ENCODE results near the gene PTBP1. TPM values are rescaled to one million over a fixed set of nuclear protein-coding genes. Genes with fewer than 3 reads are reported as not detected.

The PTBP1 gene
- polyA plus RNA-seq, 1 donor from 2014 or later, result 163 TPM

GRCh38 chr19:807627-808422 lies 10.6 kb downstream of the PTBP1 start:
- H3K27ac Mint-ChIP-seq, result peak overlapping the region in 2 of 3 donors; percentile 71 to 96
- no peaks in the 10 kb centered on the region for H3K9me3 Mint-ChIP-seq
- peaks cover 0 to 8% (median 5%) of the 10 kb centered on the region in 3 donors for H3K4me1 Mint-ChIP-seq

GRCh38 chr19:808423-808775 lies 11.1 kb downstream of the PTBP1 start:
- no peaks in the 10 kb centered on the region for H3K9me3 Mint-ChIP-seq
- H3K4me3 Mint-ChIP-seq, result no peak overlapping the region
- H3K36me3 Mint-ChIP-seq, result peaks cover 12% of the 10 kb centered on the region
- H3K27ac Mint-ChIP-seq, result peak overlapping the region in 1 of 3 donors; percentile 42
- H3K4me1 Mint-ChIP-seq, result peaks cover 0 to 5% (median 5%) of the 10 kb centered on the region in 3 donors
- no peaks in the 10 kb centered on the region for H3K27me3 Mint-ChIP-seq

More at GRCh38 chr19:807627-808422, 10.6 kb downstream of the PTBP1 start:
- Mint-ChIP-seq H3K4me3 (peak overlapping the region in 1 of 4 donors; percentile 72), H3K36me3 (peaks cover 12% of the 10 kb centered on the region), H3K27me3 (no peaks in the 10 kb centered on the region)

- peak overlapping the region in 1 of 4 donors; percentile 55 for H3K4me3 Mint-ChIP-seq
- peaks cover 0 to 5% (median 3%) of the 10 kb centered on the region in 3 donors for H3K4me1 Mint-ChIP-seq
- H3K36me3 Mint-ChIP-seq, result peaks cover 15% of the 10 kb centered on the region
- H3K27me3 Mint-ChIP-seq, result no peaks in the 10 kb centered on the region
- H3K27ac Mint-ChIP-seq, result peak overlapping the region in 1 of 3 donors; percentile 53
- H3K9me3 Mint-ChIP-seq, result no peaks in the 10 kb centered on the region
Measured at GRCh38 chr19:810077-810855, 13.0 kb downstream of the PTBP1 start.

- Mint-ChIP-seq H3K36me3 (peaks cover 15% of the 10 kb centered on the region), H3K27ac (peak overlapping the region in 1 of 3 donors; percentile 76), H3K4me1 (peaks cover 0 to 5% (median 3%) of the 10 kb centered on the region in 3 donors), H3K9me3 (no peaks in the 10 kb centered on the region), H3K4me3 (no peak overlapping the region), H3K27me3 (no peaks in the 10 kb centered on the region)
Measured at GRCh38 chr19:810883-811489, 13.7 kb downstream of the PTBP1 start.

GRCh38 chr19:811506-812048 lies 14.3 kb downstream of the PTBP1 start:
- H3K4me1 Mint-ChIP-seq, result peaks cover 0 to 5% (median 3%) of the 10 kb centered on the region in 3 donors
- peak overlapping the region in 1 of 4 donors; percentile 32 for H3K4me3 Mint-ChIP-seq
- H3K36me3 Mint-ChIP-seq, result peaks cover 15% of the 10 kb centered on the region
- no peaks in the 10 kb centered on the region for H3K27me3 Mint-ChIP-seq
- no peaks in the 10 kb centered on the region for H3K9me3 Mint-ChIP-seq
- H3K27ac Mint-ChIP-seq, result peak overlapping the region; percentile 46 to 76 (median 59)

GRCh38 chr19:812049-812746 lies 14.9 kb downstream of the PTBP1 start:
- Mint-ChIP-seq H3K27me3 (no peaks in the 10 kb centered on the region), H3K4me1 (peaks cover 0 to 5% (median 3%) of the 10 kb centered on the region in 3 donors), H3K36me3 (peaks cover 14% of the 10 kb centered on the region), H3K4me3 (peak overlapping the region in 1 of 4 donors; percentile 32), H3K27ac (peak overlapping the region in 2 of 3 donors; percentile 59 to 76), H3K9me3 (no peaks in the 10 kb centered on the region)

- H3K36me3 Mint-ChIP-seq, result peaks cover 8% of the 10 kb centered on the region
- no peaks in the 10 kb centered on the region for H3K27me3 Mint-ChIP-seq
- peaks cover 0 to 1% (median under 1%) of the 10 kb centered on the region in 3 donors for H3K4me1 Mint-ChIP-seq
- H3K4me3 Mint-ChIP-seq, result no peak overlapping the region
- no peaks in the 10 kb centered on the region for H3K9me3 Mint-ChIP-seq
- no peak overlapping the region for H3K27ac Mint-ChIP-seq
Measured at GRCh38 chr19:812747-813218, 15.5 kb downstream of the PTBP1 start.

GRCh38 chr19:813219-814151 lies 16.2 kb downstream of the PTBP1 start:
- Mint-ChIP-seq H3K27ac (no peak overlapping the region), H3K9me3 (no peaks in the 10 kb centered on the region), H3K36me3 (peaks cover 7% of the 10 kb centered on the region), H3K4me1 (no peaks in the 10 kb centered on the region), H3K27me3 (no peaks in the 10 kb centered on the region), H3K4me3 (peak overlapping the region in 1 of 4 donors; percentile 65)

- Mint-ChIP-seq H3K36me3 (peaks cover 7% of the 10 kb centered on the region), H3K27me3 (no peaks in the 10 kb centered on the region), H3K4me1 (no peaks in the 10 kb centered on the region), H3K27ac (peak overlapping the region; percentile 60 to 88 (median 76)), H3K4me3 (peak overlapping the region in 1 of 4 donors; percentile 65), H3K9me3 (no peaks in the 10 kb centered on the region)
Measured at GRCh38 chr19:814152-815078, 17.2 kb downstream of the PTBP1 start.

GRCh38 chr19:815079-815774 lies 18.0 kb downstream of the PTBP1 start:
- Mint-ChIP-seq H3K9me3 (no peaks in the 10 kb centered on the region), H3K27ac (peak overlapping the region; percentile 60 to 88 (median 78)), H3K4me1 (no peaks in the 10 kb centered on the region), H3K4me3 (peak overlapping the region in 1 of 4 donors; percentile 52), H3K27me3 (no peaks in the 10 kb centered on the region), H3K36me3 (peaks cover 7% of the 10 kb centered on the region)

GRCh38 chr19:815775-816499 lies 18.7 kb downstream of the PTBP1 start:
- Mint-ChIP-seq H3K4me3 (peak overlapping the region in 1 of 4 donors; percentile 52), H3K27ac (peak overlapping the region; percentile 17 to 78 (median 28)), H3K9me3 (no peaks in the 10 kb centered on the region), H3K4me1 (no peaks in the 10 kb centered on the region), H3K36me3 (peaks cover 5% of the 10 kb centered on the region), H3K27me3 (no peaks in the 10 kb centered on the region)

All from IgD-negative memory B cell (primary cell).